DOHH2 (cell line): ENCODE results near the gene C5orf47.

Experiments used
- H3F3A ChIP-seq: fragments of 200-600 bp; sonication (generic), shearing (Covaris generic); 2 replicates; pipeline ENCODE4 v1.6.0; 2016; ENCODE audit warnings: antibody characterized with exemption, mild to moderate bottlenecking; ENCODE audit not compliant: control insufficient read depth, insufficient read depth
- H3K27ac ChIP-seq: fragments of 200-600 bp; sonication (generic); 2 replicates; pipeline ENCODE4 v1.5.1; 2014; ENCODE audit warnings: low read depth, mild to moderate bottlenecking, low read length, moderate library complexity
- H3K27me3 ChIP-seq: fragments of 200-600 bp; sonication (generic); 2 replicates; pipeline ENCODE4 v1.6.1; 2014; ENCODE audit warnings: mild to moderate bottlenecking, low read length, mixed read lengths; ENCODE audit not compliant: control insufficient read depth
- H3K36me3 ChIP-seq: fragments of 200-600 bp; sonication (generic); 2 replicates; pipeline ENCODE4 v1.6.1; 2014; ENCODE audit warnings: mild to moderate bottlenecking, low read length, moderate library complexity, mixed read lengths; ENCODE audit not compliant: control insufficient read depth
- H3K4me1 ChIP-seq: fragments of 200-600 bp; sonication (generic); 2 replicates; pipeline ENCODE4 v1.6.1; 2014; ENCODE audit warnings: mild to moderate bottlenecking, low read length, mixed read lengths; ENCODE audit not compliant: control insufficient read depth
- H3K4me2 ChIP-seq: fragments of 200-600 bp; sonication (generic); 2 replicates; pipeline ENCODE4 v1.6.0; 2014; ENCODE audit warnings: mild to moderate bottlenecking, low read length, moderate library complexity
- H3K4me3 ChIP-seq: fragments of 200-600 bp; sonication (generic); 2 replicates; pipeline ENCODE4 v1.5.1; 2014; ENCODE audit warnings: mild to moderate bottlenecking, low read length, mixed read lengths
- H3K79me2 ChIP-seq: fragments of 200-600 bp; sonication (generic); 2 replicates; pipeline ENCODE4 v1.6.1; 2014; ENCODE audit warnings: mild to moderate bottlenecking, low read length, mixed read lengths; ENCODE audit not compliant: control insufficient read depth
- H3K9me2 ChIP-seq: fragments of 200-600 bp; sonication (generic); replicated peaks from 2 replicates; pipeline ENCODE4 v1.6.1; 2014; ENCODE audit warnings: mild to moderate bottlenecking, low read length, mixed read lengths; ENCODE audit not compliant: control insufficient read depth
- H3K9me3 ChIP-seq: fragments of 200-600 bp; sonication (generic); 2 replicates; pipeline ENCODE4 v1.6.1; 2014; ENCODE audit warnings: antibody characterized with exemption, low read length, mixed read lengths; ENCODE audit not compliant: control insufficient read depth, insufficient read depth
- H4K20me1 ChIP-seq: fragments of 200-600 bp; sonication (generic); 2 replicates; pipeline ENCODE4 v1.6.0; 2014; ENCODE audit warnings: low read depth, mild to moderate bottlenecking, antibody characterized with exemption, low read length, moderate library complexity; ENCODE audit not compliant: control insufficient read depth, insufficient read depth
- CTCF ChIP-seq: fragments of 200-600 bp; sonication (generic); IDR thresholded peaks from one replicate; pipeline ENCODE4 v1.5.1; 2014; ENCODE audit warnings: antibody characterized with exemption, mild to moderate bottlenecking, low read depth, low read length; ENCODE audit not compliant: poor library complexity, severe bottlenecking
- EZH2phosphoT487 ChIP-seq: fragments of 200-600 bp; sonication (generic); IDR thresholded peaks from 2 replicates; pipeline ENCODE4 v1.6.1; 2017; ENCODE audit warnings: borderline replicate concordance, mild to moderate bottlenecking, antibody characterized with exemption, low read length, moderate library complexity, mixed read lengths

Gene C5orf47

DNA sequence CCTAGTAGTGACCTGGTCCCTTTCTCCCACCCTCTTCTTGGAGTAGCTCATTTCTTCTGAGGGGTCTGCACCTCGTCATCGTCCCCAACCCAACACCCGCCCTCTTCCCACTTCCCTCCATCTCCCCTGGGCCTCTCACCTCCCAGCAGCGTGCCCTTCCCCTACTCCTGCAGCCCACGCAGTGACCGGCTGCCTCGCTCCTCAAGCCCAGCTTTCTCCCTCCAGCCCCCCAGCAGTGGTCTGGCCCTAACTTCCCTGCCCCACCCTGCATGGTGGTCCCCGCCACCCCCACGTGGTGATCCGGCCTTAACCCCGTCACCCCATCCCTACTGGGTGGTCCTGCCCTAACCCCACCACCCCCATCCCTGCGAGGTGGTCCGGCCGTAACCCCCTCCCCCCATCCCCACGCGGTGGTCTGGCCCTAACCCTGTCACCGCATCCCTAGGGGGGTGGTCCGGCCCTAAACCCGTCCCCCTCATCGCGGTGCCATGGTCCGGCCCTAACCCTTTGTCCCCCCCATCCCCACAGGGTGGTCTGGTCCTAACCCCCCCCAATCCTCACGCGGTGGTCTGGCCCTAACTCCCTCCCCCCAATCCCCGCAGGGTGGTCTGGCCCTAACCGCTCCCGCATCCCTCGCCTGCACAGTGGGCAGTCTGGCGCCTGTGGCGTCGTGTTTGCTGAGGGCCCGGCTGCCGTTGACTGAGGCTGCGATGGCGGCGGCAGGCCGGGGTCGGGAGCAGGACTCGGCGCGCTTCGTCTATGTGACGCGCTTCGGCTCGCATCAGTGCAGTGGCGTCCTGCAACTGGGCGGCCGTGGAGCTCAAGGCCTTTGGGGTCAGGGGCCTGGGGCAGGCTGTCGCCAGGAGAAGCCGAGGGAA, at the start of gene C5orf47:
Gene C5orf47, plus strand, starts transcription at position 617 of the 878 bp plus-strand sequence. Its CDS starts 94 bp downstream, at position 711.
- Histone ChIP-seq H3F3A (no peaks in the 10 kb centered on the region), H3K4me1 (no peaks in the 10 kb centered on the region), H3K27ac (no peak within 1 kb of the TSS), H3K4me3 (no peak within 1 kb of the TSS), H3K27me3 (peaks cover 4% of the 10 kb centered on the region; the same call in 1 of the 2 replicates), H3K36me3 (no peaks in the 10 kb centered on the region), H3K79me2 (no peaks in the 10 kb centered on the region), H3K9me2 (no peaks in the 10 kb centered on the region), H3K9me3 (no peaks in the 10 kb centered on the region), H4K20me1 (no peaks in the 10 kb centered on the region), H3K4me2 (no peak within 1 kb of the TSS)
- TF ChIP-seq CTCF, result no peak
- TF ChIP-seq EZH2phosphoT487, result no peak

DNA sequence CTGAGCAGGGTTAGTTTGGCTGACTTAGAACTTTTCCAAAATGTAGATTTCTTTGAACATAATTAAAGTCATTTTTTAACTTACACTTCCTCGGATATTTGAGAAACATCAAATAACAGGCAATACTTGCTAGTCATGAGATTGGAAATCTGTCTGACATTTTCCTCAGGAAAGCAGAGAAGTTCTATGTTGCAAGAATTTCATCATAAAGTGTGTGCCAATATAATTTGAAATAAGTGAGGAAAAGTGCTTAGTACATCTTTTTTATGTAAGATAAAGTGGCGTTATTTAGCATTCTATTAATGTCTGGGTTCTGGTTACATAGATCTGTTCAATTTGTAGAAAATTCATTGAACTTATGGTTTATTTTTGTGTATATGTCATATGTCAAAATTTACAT, 48.7 kb upstream of the C5orf47 start:
- Histone ChIP-seq H3K79me2 (no peaks in the 10 kb centered on the region), H3K4me2 (no peak overlapping the region), H3K4me3 (no peak overlapping the region), H4K20me1 (no peaks in the 10 kb centered on the region), H3K4me1 (peaks cover 1% of the 10 kb centered on the region), H3K9me3 (no peaks in the 10 kb centered on the region), H3F3A (no peaks in the 10 kb centered on the region), H3K36me3 (peaks cover 5% of the 10 kb centered on the region; the same call in 1 of the 2 replicates), H3K9me2 (no peaks in the 10 kb centered on the region), H3K27me3 (no peaks in the 10 kb centered on the region), H3K27ac (no peak overlapping the region)
- no peak for TF ChIP-seq CTCF
- TF ChIP-seq EZH2phosphoT487, result no peak

GRCh38 chr5:173941102-173941501, 47.9 kb upstream of the C5orf47 start:
- H3K27me3 ChIP-seq, result no peaks in the 10 kb centered on the region
- no peak overlapping the region for H3K4me3 ChIP-seq
- H4K20me1 ChIP-seq, result no peaks in the 10 kb centered on the region
- no peak for TF ChIP-seq EZH2phosphoT487
- TF ChIP-seq CTCF, result no peak
- H3K9me2 ChIP-seq, result no peaks in the 10 kb centered on the region
- peaks cover 5% of the 10 kb centered on the region for H3K4me1 ChIP-seq
- H3K79me2 ChIP-seq, result no peaks in the 10 kb centered on the region
- H3K27ac ChIP-seq, result no peak overlapping the region
- H3K4me2 ChIP-seq, result no peak overlapping the region
- peaks cover 5% of the 10 kb centered on the region; the same call in 1 of the 2 replicates for H3K36me3 ChIP-seq
- H3K9me3 ChIP-seq, result no peaks in the 10 kb centered on the region
- no peaks in the 10 kb centered on the region for H3F3A ChIP-seq
